GM19035 (cell line): ENCODE results near the gene SIGLEC15.
"Not testable (repeated sequence)": the region's sequence is repeated elsewhere in the genome, so short reads cannot be mapped to it uniquely, and the experiment has no call there.

Experiments used
- ATAC-seq: cut with Tn5 transposase; IDR thresholded peaks from one replicate; pipeline ENCODE4 v1.9.1; 2021; ENCODE audit not compliant: unreplicated experiment

The SIGLEC15 gene

GRCh38 chr18:45820106-45820745 is 5.2 kb upstream of the SIGLEC15 start:
- ATAC-seq, result no peak

- no peak for ATAC-seq
Observed at GRCh38 chr18:45821026-45821425, 4.4 kb upstream of the SIGLEC15 start.

GRCh38 chr18:45821711-45822110 is 3.8 kb upstream of the SIGLEC15 start:
- ATAC-seq, result no peak

GRCh38 chr18:45826084-45826483 is 609 bp downstream of the SIGLEC15 start:
- no peak for ATAC-seq

GRCh38 chr18:45826716-45827115 is 1.2 kb downstream of the SIGLEC15 start:
- ATAC-seq, result not testable (repeated sequence)

GRCh38 chr18:45828917-45829811 is 3.7 kb downstream of the SIGLEC15 start:
- no peak for ATAC-seq

- ATAC-seq, result no peak
Observed at GRCh38 chr18:45829855-45830254, 4.4 kb downstream of the SIGLEC15 start.

GRCh38 chr18:45830917-45831316 is 5.4 kb downstream of the SIGLEC15 start:
- no peak for ATAC-seq

GRCh38 chr18:45833846-45834245 is 8.4 kb downstream of the SIGLEC15 start:
- no peak for ATAC-seq

GRCh38 chr18:45834306-45834705 is 8.8 kb downstream of the SIGLEC15 start:
- no peak for ATAC-seq

- ATAC-seq, result no peak
Observed at GRCh38 chr18:45835057-45835636, 9.7 kb downstream of the SIGLEC15 start.

- ATAC-seq, result no peak
Observed at GRCh38 chr18:45836242-45837205, 11.0 kb downstream of the SIGLEC15 start.

GRCh38 chr18:45837283-45838070 is 12.0 kb downstream of the SIGLEC15 start:
- no peak for ATAC-seq

GRCh38 chr18:45838302-45839070 is 13.0 kb downstream of the SIGLEC15 start:
- ATAC-seq, result no peak

GRCh38 chr18:45839414-45840395 is 14.2 kb downstream of the SIGLEC15 start:
- no peak for ATAC-seq

- no peak for ATAC-seq
Observed at GRCh38 chr18:45841060-45841764, 15.7 kb downstream of the SIGLEC15 start.

- no peak for ATAC-seq
Observed at GRCh38 chr18:45841765-45842442, 16.4 kb downstream of the SIGLEC15 start.
